HL-60 (cell line): ENCODE results near the gene MGME1.
A peak's percentile ranks its signal among the peaks of the same experiment; 100 is the strongest.

Source experiments
- DNase-seq, 2 experiments: peaks; one replicate each; pipeline ENCODE4 v3.0.0-alpha.2; 2010 to 2020; ENCODE audit warnings: low read depth in 1 of 2, low spot score in 1 of 2
- H3K27ac ChIP-seq: fragments of 250-450 bp; sonication (Bioruptor Pico); replicated peaks from 2 replicates; pipeline ENCODE4 v1.5.1; 2020; ENCODE audit warnings: mild to moderate bottlenecking, moderate library complexity
- H3K27me3 ChIP-seq: fragments of 250-450 bp; sonication (Bioruptor Pico); 2 replicates; pipeline ENCODE4 v1.5.1; 2021; ENCODE audit warnings: mild to moderate bottlenecking, moderate library complexity; ENCODE audit not compliant: insufficient read depth, poor library complexity, severe bottlenecking
- H3K4me3 ChIP-seq: replicated peaks from 2 replicates; pipeline ENCODE4 v1.5.1; 2011; ENCODE audit warnings: mild to moderate bottlenecking, control low read depth, low read length; ENCODE audit not compliant: insufficient read depth
- GABPA ChIP-seq: IDR thresholded peaks from 2 replicates; pipeline ENCODE4 v1.6.1; 2012; ENCODE audit warnings: low read depth
- POLR2AphosphoS5 ChIP-seq: IDR thresholded peaks from 2 replicates; pipeline ENCODE4 v1.6.1; 2012; ENCODE audit warnings: low read depth
- SPI1 ChIP-seq: IDR thresholded peaks from 2 replicates; pipeline ENCODE4 v1.6.1; 2012; ENCODE audit warnings: low read depth, mild to moderate bottlenecking, borderline replicate concordance
- TF ChIP-seq, protein P1 (sequence below): IDR thresholded peaks from 2 replicates; pipeline ENCODE4 v1.6.1; 2012; ENCODE audit warnings: low read depth; ENCODE audit not compliant: insufficient replicate concordance
- TF ChIP-seq, protein P2 (sequence below): IDR thresholded peaks from one replicate; pipeline ENCODE4 v1.5.1; 2011; ENCODE audit warnings: low read length, control low read depth, inconsistent platforms; ENCODE audit not compliant: insufficient read depth

Gene MGME1

DNA sequence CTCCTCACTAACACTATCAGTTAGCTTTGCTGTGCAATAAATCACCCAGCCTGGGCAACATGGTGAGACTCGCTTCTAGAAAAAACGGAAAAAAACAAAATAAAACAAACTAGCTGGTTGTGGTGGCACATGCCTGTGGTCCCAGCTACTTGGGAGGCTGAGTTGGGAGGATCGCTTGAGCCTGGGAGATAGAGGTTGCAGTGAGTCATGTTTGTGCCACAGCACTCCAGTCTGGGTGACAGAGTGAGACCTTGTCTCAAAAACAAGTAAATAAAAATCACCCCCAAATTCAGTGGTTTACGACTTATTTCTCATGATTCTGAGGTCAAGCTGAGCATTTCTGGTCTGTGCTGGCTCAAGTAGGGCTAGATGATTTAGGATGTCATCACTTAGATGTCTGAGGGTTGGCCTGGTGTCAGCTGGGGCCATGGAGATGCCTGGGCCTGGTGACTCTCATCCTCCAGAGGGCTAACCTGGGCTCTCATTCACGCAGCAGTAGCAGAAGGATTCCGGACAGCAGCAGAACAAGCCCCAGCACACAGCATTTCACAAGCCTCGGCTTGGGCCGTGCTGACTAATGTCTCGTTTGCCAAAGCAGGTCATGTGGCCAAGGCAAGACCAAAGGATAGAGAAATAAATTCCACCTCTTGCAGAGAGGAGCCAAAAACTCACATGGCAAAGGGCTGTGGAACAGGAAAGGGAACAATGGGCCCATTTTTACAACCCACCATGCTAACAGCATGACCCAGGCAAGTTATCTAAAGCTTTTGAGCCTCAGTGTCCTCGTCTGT is 32.5 kb downstream of the MGME1 start:
- DNase-seq = peak in 1 of 2 experiments; percentile 17
- no peak for TF ChIP-seq SPI1
- H3K27ac ChIP-seq = no peak overlapping the region
- H3K27me3 ChIP-seq = no peaks in the 10 kb centered on the region
- H3K4me3 ChIP-seq = no peak overlapping the region

GRCh38 chr20:18003897-18004296 is 35.1 kb downstream of the MGME1 start:
- Histone ChIP-seq H3K4me3 (no peak overlapping the region), H3K27ac (no peak overlapping the region), H3K27me3 (no peaks in the 10 kb centered on the region)
- no peak for DNase-seq
- TF ChIP-seq, protein P1, sequence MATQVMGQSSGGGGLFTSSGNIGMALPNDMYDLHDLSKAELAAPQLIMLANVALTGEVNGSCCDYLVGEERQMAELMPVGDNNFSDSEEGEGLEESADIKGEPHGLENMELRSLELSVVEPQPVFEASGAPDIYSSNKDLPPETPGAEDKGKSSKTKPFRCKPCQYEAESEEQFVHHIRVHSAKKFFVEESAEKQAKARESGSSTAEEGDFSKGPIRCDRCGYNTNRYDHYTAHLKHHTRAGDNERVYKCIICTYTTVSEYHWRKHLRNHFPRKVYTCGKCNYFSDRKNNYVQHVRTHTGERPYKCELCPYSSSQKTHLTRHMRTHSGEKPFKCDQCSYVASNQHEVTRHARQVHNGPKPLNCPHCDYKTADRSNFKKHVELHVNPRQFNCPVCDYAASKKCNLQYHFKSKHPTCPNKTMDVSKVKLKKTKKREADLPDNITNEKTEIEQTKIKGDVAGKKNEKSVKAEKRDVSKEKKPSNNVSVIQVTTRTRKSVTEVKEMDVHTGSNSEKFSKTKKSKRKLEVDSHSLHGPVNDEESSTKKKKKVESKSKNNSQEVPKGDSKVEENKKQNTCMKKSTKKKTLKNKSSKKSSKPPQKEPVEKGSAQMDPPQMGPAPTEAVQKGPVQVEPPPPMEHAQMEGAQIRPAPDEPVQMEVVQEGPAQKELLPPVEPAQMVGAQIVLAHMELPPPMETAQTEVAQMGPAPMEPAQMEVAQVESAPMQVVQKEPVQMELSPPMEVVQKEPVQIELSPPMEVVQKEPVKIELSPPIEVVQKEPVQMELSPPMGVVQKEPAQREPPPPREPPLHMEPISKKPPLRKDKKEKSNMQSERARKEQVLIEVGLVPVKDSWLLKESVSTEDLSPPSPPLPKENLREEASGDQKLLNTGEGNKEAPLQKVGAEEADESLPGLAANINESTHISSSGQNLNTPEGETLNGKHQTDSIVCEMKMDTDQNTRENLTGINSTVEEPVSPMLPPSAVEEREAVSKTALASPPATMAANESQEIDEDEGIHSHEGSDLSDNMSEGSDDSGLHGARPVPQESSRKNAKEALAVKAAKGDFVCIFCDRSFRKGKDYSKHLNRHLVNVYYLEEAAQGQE = no peak
- TF ChIP-seq, protein P2, sequence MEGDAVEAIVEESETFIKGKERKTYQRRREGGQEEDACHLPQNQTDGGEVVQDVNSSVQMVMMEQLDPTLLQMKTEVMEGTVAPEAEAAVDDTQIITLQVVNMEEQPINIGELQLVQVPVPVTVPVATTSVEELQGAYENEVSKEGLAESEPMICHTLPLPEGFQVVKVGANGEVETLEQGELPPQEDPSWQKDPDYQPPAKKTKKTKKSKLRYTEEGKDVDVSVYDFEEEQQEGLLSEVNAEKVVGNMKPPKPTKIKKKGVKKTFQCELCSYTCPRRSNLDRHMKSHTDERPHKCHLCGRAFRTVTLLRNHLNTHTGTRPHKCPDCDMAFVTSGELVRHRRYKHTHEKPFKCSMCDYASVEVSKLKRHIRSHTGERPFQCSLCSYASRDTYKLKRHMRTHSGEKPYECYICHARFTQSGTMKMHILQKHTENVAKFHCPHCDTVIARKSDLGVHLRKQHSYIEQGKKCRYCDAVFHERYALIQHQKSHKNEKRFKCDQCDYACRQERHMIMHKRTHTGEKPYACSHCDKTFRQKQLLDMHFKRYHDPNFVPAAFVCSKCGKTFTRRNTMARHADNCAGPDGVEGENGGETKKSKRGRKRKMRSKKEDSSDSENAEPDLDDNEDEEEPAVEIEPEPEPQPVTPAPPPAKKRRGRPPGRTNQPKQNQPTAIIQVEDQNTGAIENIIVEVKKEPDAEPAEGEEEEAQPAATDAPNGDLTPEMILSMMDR = no peak
- TF ChIP-seq SPI1 (no peak), GABPA (no peak), POLR2AphosphoS5 (no peak)

GRCh38 chr20:18004384-18005031 is 35.7 kb downstream of the MGME1 start:
- Histone ChIP-seq H3K27me3 (no peaks in the 10 kb centered on the region), H3K27ac (no peak overlapping the region), H3K4me3 (no peak overlapping the region)
- no peak for DNase-seq
- TF ChIP-seq GABPA (no peak), SPI1 (no peak), POLR2AphosphoS5 (no peak)
- TF ChIP-seq, protein P2 = no peak
- TF ChIP-seq, protein P1 = no peak

DNA sequence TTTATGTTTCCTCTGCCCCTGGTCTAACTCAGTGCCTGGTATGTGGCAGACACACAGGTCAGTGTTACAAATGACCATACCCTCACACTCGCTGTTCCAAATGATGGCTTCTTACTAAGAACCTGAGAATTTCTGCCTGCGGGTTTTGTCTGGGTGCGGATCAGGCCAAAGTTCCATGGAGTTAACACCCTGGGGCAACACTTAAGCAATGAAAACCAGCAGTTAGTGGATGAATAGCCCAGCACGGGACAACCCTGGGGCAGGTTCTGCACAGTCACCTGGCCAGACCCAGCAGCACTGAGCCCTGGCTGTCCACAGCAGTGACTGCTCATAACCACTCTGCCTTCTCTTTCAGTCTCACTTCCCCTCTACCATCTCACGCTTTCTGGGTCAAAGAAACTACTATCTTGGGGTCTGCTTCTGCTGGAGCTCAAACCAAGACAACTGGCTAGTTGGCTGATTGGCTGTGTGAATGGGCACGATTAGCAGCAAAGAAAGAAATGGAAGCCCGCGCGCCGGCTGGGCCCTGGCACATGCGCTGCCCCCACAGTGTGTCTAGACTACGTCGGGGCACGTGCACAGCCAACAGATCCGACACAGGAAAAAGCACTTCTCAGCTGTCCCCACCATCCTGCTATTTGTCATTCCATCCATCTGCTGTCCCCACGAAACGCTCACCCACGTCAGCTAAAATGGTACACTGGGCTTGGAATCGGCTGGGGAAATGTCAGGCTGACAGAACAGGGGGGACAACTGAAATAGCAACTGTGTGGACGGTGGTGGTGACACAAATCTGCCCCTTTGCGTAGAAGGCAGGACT is 36.6 kb downstream of the MGME1 start:
- Histone ChIP-seq H3K27me3 (no peaks in the 10 kb centered on the region), H3K27ac (no peak overlapping the region), H3K4me3 (no peak overlapping the region)
- DNase-seq = no peak
- TF ChIP-seq POLR2AphosphoS5 = no peak
- TF ChIP-seq, protein P2 = no peak
- TF ChIP-seq, protein P1 = no peak
- TF ChIP-seq SPI1 = no peak
- no peak for TF ChIP-seq GABPA
